B cell (primary cell): ENCODE data around the gene NCS1. TPM values are rescaled to one million over a fixed set of nuclear protein-coding genes. Genes with fewer than 3 reads are reported as not detected.

Source experiments
- ATAC-seq: fragments of 200-7000 bp; cut with Tn5 transposase; one replicate; pipeline ENCODE4 v1.10.0; 2021; ENCODE audit warnings: low read depth, mild to moderate bottlenecking, moderate number of reproducible peaks, moderate library complexity
- CTCF ChIA-PET: fragments of 350-600 bp; sonication (Branson Sonifier 250); formaldehyde crosslinking; loops from one replicate; lab custom pipeline; 2021; ENCODE audit warnings: antibody characterized with exemption, inconsistent platforms; lab: Charles Lee
- POLR2A ChIA-PET: fragments of 350-600 bp; sonication (Branson Sonifier 250); formaldehyde crosslinking; loops from one replicate; lab custom pipeline; 2021; ENCODE audit warnings: antibody characterized with exemption; lab: Charles Lee
- DNase-seq: peaks from one replicate; pipeline ENCODE4 v3.0.0; 2013
- H2AFZ ChIP-seq: 2 replicates; pipeline ENCODE4 v1.6.1; 2012; ENCODE audit warnings: mild to moderate bottlenecking, low read depth, low read length; ENCODE audit not compliant: insufficient read depth, poor library complexity, severe bottlenecking
- H3K27ac ChIP-seq, 2 donors: 1 replicate in 1 of 2; 2 replicates in 1 of 2; pipeline ENCODE4 v1.5.1; 2012 to 2013; ENCODE audit warnings: low read length in 2 of 2, mild to moderate bottlenecking in 2 of 2, moderate library complexity in 1 of 2
- H3K27me3 ChIP-seq, 4 experiments: fragments of 200-600 bp in 1 of 4; sonication (generic) in 1 of 4; replicated peaks in 1 of 4; 1 replicate in 2 of 4; 2 replicates in 2 of 4; pipeline versions ENCODE4 v1.6.1 to v1.7.0; 2013 to 2016; ENCODE audit warnings: low read length in 3 of 4, mild to moderate bottlenecking in 2 of 4, mixed read lengths in 1 of 4, moderate library complexity in 1 of 4; ENCODE audit not compliant: insufficient read depth in 4 of 4, control insufficient read depth in 3 of 4; ENCODE audit errors: control extremely low read depth in 1 of 4
- H3K36me3 ChIP-seq, 2 experiments: replicated peaks in 1 of 2; 1 replicate in 1 of 2; 2 replicates in 1 of 2; pipeline versions ENCODE4 v1.6.1 to v1.7.1; 2013; ENCODE audit warnings: low read length in 1 of 2; ENCODE audit not compliant: insufficient read depth in 2 of 2, control insufficient read depth in 1 of 2; ENCODE audit errors: control extremely low read depth in 1 of 2, extremely low read depth in 1 of 2
- H3K4me1 ChIP-seq, 2 donors: fragments of 200-600 bp in 1 of 2; sonication (generic) in 1 of 2; 1 replicate in 1 of 2; 2 replicates in 1 of 2; pipeline versions ENCODE4 v1.5.1 to v1.6.1; 2013 to 2017; ENCODE audit warnings: low read length in 2 of 2; ENCODE audit not compliant: control insufficient read depth in 2 of 2, insufficient read depth in 2 of 2
- H3K4me2 ChIP-seq: replicated peaks from 2 replicates; pipeline ENCODE3; 2012; ENCODE audit warnings: mild to moderate bottlenecking, low read depth, low read length; ENCODE audit not compliant: poor library complexity, severe bottlenecking
- H3K4me3 ChIP-seq, 5 experiments: fragments of 200-600 bp in 1 of 5; sonication (generic) in 1 of 5; 1 replicate in 3 of 5; 2 replicates in 2 of 5; pipeline versions ENCODE4 v1.5.1 to v1.7.0; 2011 to 2016; ENCODE audit warnings: low read length in 4 of 5, mild to moderate bottlenecking in 4 of 5, low read depth in 2 of 5, control low read depth in 1 of 5, moderate library complexity in 1 of 5; ENCODE audit not compliant: insufficient read depth in 1 of 5; ENCODE audit errors: control extremely low read depth in 1 of 5, extremely low read depth in 1 of 5
- H3K79me2 ChIP-seq: fragments of 200-600 bp; sonication (generic); one replicate; pipeline ENCODE4 v1.6.0; 2016; ENCODE audit warnings: low read length; ENCODE audit not compliant: control insufficient read depth, insufficient read depth
- H3K9ac ChIP-seq: fragments of 200-600 bp; sonication (generic); 2 replicates; pipeline ENCODE4 v1.6.1; 2017; ENCODE audit warnings: mild to moderate bottlenecking, low read length, moderate library complexity
- H3K9me3 ChIP-seq, 3 donors: one replicate each; pipeline versions ENCODE4 v1.6.1 to v1.7.1; 2013; ENCODE audit warnings: low read length in 2 of 3; ENCODE audit not compliant: control insufficient read depth in 2 of 3, insufficient read depth in 1 of 3; ENCODE audit errors: control extremely low read depth in 1 of 3
- H4K20me1 ChIP-seq: 2 replicates; pipeline ENCODE4 v1.6.0; 2012; ENCODE audit warnings: mild to moderate bottlenecking, low read length; ENCODE audit not compliant: insufficient read depth, control insufficient read depth, poor library complexity, severe bottlenecking
- H3K27ac Mint-ChIP-seq: one replicate; pipeline ENCODE4 v1.8.0; 2021; ENCODE audit warnings: mixed read lengths
- H3K27me3 Mint-ChIP-seq: one replicate; pipeline ENCODE4 v1.8.0; 2021; ENCODE audit warnings: mixed read lengths
- H3K4me1 Mint-ChIP-seq: one replicate; pipeline ENCODE4 v1.8.0; 2021; ENCODE audit warnings: mixed read lengths
- H3K4me3 Mint-ChIP-seq: one replicate; pipeline ENCODE4 v1.8.0; 2021; ENCODE audit warnings: mixed read lengths
- H3K9me3 Mint-ChIP-seq: one replicate; pipeline ENCODE4 v1.8.0; 2022; ENCODE audit warnings: mixed read lengths; ENCODE audit not compliant: insufficient read depth
- CTCF ChIP-seq: fragments of 200-600 bp; IDR thresholded peaks from one replicate; pipeline ENCODE4 v1.8.0; 2022; ENCODE audit warnings: antibody characterized with exemption, mild to moderate bottlenecking
- EZH2 ChIP-seq: IDR thresholded peaks from 2 replicates; pipeline ENCODE4 v1.6.1; 2012; ENCODE audit warnings: borderline replicate concordance, low read depth, mild to moderate bottlenecking, moderate library complexity, low read length; ENCODE audit not compliant: insufficient read depth, poor library complexity, severe bottlenecking
- WGBS: methylation state at CpG from one replicate; pipeline ENCODE4 v1.1.5; 2013; ENCODE audit warnings: missing lambda C conversion rate; ENCODE audit not compliant: insufficient coverage; 5-methylcytosine and 5-hydroxymethylcytosine counted together
- intact Hi-C: fragments of 100-400 bp; cut with micrococcal nuclease; formaldehyde crosslinking; loops from one replicate; pipeline ENCODE4 v1.10.0; 2022
- polyA plus RNA-seq: library from polyadenylated mRNA; depleted of rRNA; stranded (reverse); fragments of >200 nt; gene quantifications from 2 replicates; pipeline ENCODE4 v1.2.3, GENCODE V29; 2012
- total RNA-seq, 2 donors: library from RNA; stranded (reverse); fragments of 120-200 nt in 1 of 2; gene quantifications; 1 replicate in 1 of 2; 2 replicates in 1 of 2; pipeline versions ENCODE4 v1.2.3 to v1.2.4, GENCODE V29; 2013 to 2022

Gene NCS1
- total and polyA plus RNA-seq, 2 donors (not counting 1 experiment from before 2014, with no cell fraction given): 0.39 TPM; not detected in 1

- TF ChIP-seq CTCF (no peak), EZH2 (no peak)
- Mint-ChIP-seq H3K27ac (peak overlapping the region; percentile 87), H3K27me3 (peaks cover 8% of the 10 kb centered on the region), H3K4me3 (peak overlapping the region; percentile 80), H3K9me3 (no peaks in the 10 kb centered on the region), H3K4me1 (peaks cover 35% of the 10 kb centered on the region)
- peaks cover 0 to 15% (median 0%) of the 10 kb centered on the region in 4 experiments for H3K27me3 ChIP-seq
- no peaks in the 10 kb centered on the region for H4K20me1 ChIP-seq
- peak; percentile 67 for DNase-seq
- H3K4me3 ChIP-seq: peak overlapping the region in 1 of 5 experiments; percentile 15
- H3K27ac ChIP-seq: no peak overlapping the region
- 15% methylated on average over 9 of the region's 9 CpGs for WGBS
- peaks cover 24 to 38% of the 10 kb centered on the region in 2 donors for H3K4me1 ChIP-seq
- no peaks in the 10 kb centered on the region for H3K36me3 ChIP-seq
- H3K4me2 ChIP-seq: peak overlapping the region; percentile 73
- ChIA-PET POLR2A (interaction anchor here (0.6 to 0.7 kb wide), 3 partner anchors 86 to 201 kb away, joined by 3 read pairs; no protein-coding TSS in a partner anchor), CTCF (interaction anchor here (0.8 to 9.6 kb wide), 8 partner anchors 9 to 354 kb away, joined by 4 to 191 read pairs (median 5); no protein-coding TSS in a partner anchor)
- H3K9ac ChIP-seq: no peak overlapping the region
- peak overlapping the region; percentile 50 for H2AFZ ChIP-seq
- H3K9me3 ChIP-seq: peaks cover 0 to 3% (median 0%) of the 10 kb centered on the region in 3 donors
- intact Hi-C loops: loop anchor here (5.0 kb wide), 3 partner anchors 352 to 1107 kb away; partner anchors contain the start of genes C9orf78 and USP20
- ATAC-seq: peak; percentile 77
- H3K79me2 ChIP-seq: no peaks in the 10 kb centered on the region
These were observed 67.6 kb downstream of the NCS1 start for GRCh38 chr9:130239741-130240241.
